ENCODE measurements around the gene OPTC.

The OPTC gene

GRCh38 chr1:203536980-203537455 lies 43.1 kb downstream of the OPTC start:
- DNase-seq (ENCODE audit: low read depth) = peak; percentile 90

GRCh38 chr1:203537806-203538464 lies 44.0 kb downstream of the OPTC start:
- DNase-seq (ENCODE audit: low read depth) = peak; percentile 79

GRCh38 chr1:203538726-203539125 lies 44.8 kb downstream of the OPTC start:
- DNase-seq (ENCODE audit: low read depth) = no peak

GRCh38 chr1:203539831-203540546 lies 46.0 kb downstream of the OPTC start:
- DNase-seq (ENCODE audit: low read depth) = no peak

GRCh38 chr1:203544485-203544884 lies 50.5 kb downstream of the OPTC start:
- no peak for DNase-seq (ENCODE audit: low read depth)

- no peak for DNase-seq (ENCODE audit: low read depth)
These were observed 51.2 kb downstream of the OPTC start for GRCh38 chr1:203544978-203545816.

GRCh38 chr1:203546274-203546673 lies 52.3 kb downstream of the OPTC start:
- DNase-seq (ENCODE audit: low read depth) = no peak

- no peak for DNase-seq (ENCODE audit: low read depth)
These were observed 53.2 kb downstream of the OPTC start for GRCh38 chr1:203547147-203547546.

GRCh38 chr1:203547771-203548421 lies 53.9 kb downstream of the OPTC start:
- no peak for DNase-seq (ENCODE audit: low read depth)

GRCh38 chr1:203548892-203549291 lies 54.9 kb downstream of the OPTC start:
- DNase-seq (ENCODE audit: low read depth) = no peak

- DNase-seq (ENCODE audit: low read depth) = no peak
These were observed 55.4 kb downstream of the OPTC start for GRCh38 chr1:203549309-203549708.

GRCh38 chr1:203550846-203551245 lies 56.9 kb downstream of the OPTC start:
- DNase-seq (ENCODE audit: low read depth) = no peak

- no peak for DNase-seq (ENCODE audit: low read depth)
These were observed 57.6 kb downstream of the OPTC start for GRCh38 chr1:203551550-203551949.

- DNase-seq (ENCODE audit: low read depth) = no peak
These were observed 59.5 kb downstream of the OPTC start for GRCh38 chr1:203553496-203553895.

- DNase-seq (ENCODE audit: low read depth) = no peak
These were observed 60.1 kb downstream of the OPTC start for GRCh38 chr1:203554071-203554470.

- DNase-seq (ENCODE audit: low read depth) = no peak
These were observed 61.1 kb downstream of the OPTC start for GRCh38 chr1:203555076-203555475.

- no peak for DNase-seq (ENCODE audit: low read depth)
These were observed 61.6 kb downstream of the OPTC start for GRCh38 chr1:203555511-203556046.

GRCh38 chr1:203556047-203556851 lies 62.3 kb downstream of the OPTC start:
- DNase-seq (ENCODE audit: low read depth) = peak; percentile 46

GRCh38 chr1:203557390-203557789 lies 63.4 kb downstream of the OPTC start:
- DNase-seq (ENCODE audit: low read depth) = peak; percentile 26

- DNase-seq (ENCODE audit: low read depth) = peak; percentile 97
These were observed 64.3 kb downstream of the OPTC start for GRCh38 chr1:203558064-203558760.
